Jurkat, Clone E6-1 (cell line): ENCODE data around the gene FAM222A.

Experiments
- DNase-seq: peaks from one replicate; pipeline ENCODE4 v3.0.0-alpha.2; 2011; ENCODE audit warnings: low read depth, low spot score
- H3K4me3 ChIP-seq: 2 replicates; pipeline ENCODE4 v1.5.1; 2011; ENCODE audit warnings: mild to moderate bottlenecking, low read length, control low read depth, moderate library complexity

The FAM222A gene

GRCh38 chr12:109765446-109765810, 51.8 kb downstream of the FAM222A start:
- no peak overlapping the region for H3K4me3 ChIP-seq
- no peak for DNase-seq

DNA sequence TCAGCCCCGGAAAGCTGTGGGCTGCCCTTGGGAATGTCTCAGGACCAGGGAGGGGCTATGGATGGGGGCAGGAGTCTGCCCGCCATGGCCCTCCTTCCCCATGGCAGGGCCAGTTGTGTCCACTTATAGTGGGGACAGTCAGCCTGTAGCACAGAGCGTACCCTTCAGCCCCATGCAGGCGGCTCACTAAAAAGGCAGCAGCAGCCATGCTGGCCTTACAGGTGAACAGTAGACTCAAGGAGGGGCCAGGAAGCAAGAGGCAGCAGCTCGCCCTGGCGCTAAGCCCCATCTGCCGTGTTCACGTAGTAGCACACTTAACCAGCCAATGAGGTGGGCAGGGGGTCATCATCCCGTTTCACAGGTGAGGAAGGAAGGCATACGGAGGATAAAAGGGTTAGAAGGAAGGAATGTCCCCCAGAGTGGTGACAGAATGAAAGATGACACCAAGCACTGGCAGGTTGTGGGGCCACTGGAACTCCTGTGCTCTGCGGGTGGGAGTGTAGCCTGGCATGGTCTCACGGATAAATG, 52.7 kb downstream of the FAM222A start:
- H3K4me3 ChIP-seq: no peak overlapping the region
- DNase-seq: no peak

DNA sequence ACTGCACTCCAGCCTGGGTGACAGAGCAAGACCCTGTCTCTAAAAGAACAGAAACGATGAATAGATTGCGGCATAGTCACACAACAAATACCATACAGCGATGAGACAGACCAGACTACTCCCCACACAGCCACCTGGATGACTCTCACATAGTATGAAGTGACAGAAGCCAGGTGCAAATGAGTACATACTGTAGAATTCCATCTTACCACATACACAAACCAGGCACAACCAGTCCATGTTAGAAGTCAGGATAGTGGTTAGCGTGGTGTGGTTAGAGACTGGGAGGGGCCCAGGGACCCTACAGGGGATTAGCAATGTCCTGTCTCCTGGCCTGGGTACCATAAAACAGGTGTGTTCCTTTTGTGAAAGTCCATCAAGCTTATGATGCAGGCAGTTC, 53.8 kb downstream of the FAM222A start:
- H3K4me3 ChIP-seq: no peak overlapping the region
- DNase-seq: peak; percentile 63

GRCh38 chr12:109767991-109768900, 54.6 kb downstream of the FAM222A start:
- DNase-seq: no peak
- no peak overlapping the region for H3K4me3 ChIP-seq

DNA sequence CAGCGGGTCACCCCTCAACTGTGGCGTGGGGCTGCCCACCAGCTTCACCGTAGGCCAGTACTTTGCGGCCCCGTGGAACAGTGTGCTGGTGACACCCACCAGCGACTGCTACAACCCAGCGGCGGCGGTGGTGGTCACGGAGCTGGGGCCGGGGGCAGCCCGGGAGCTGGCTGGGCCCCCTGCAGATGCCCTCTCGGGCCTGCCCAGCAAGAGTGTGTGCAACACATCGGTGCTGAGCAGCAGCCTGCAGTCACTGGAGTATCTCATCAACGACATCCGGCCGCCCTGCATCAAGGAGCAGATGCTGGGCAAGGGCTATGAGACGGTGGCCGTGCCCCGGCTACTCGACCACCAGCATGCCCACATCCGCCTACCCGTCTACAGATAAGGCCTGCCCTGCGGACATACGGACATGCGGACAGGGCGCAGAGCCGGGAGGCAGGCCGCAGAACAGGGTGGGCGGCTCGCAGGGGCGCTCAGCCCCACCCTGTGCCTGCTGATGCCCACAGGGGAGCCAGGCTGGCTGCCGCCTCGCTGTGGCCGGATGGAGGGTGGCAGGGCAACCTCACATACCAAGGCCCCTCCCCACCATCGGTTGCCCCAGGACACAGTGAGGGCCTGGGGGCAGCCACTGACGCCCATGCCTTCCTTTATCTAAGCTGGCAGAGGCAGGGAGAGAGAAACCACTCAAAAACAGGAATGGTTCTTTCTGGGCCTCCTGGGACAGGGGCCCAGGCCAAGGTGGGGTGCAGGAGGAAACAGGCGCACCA, 55.5 kb downstream of the FAM222A start:
- no peak for DNase-seq
- H3K4me3 ChIP-seq: no peak overlapping the region

- no peak overlapping the region for H3K4me3 ChIP-seq
- no peak for DNase-seq
Measured at GRCh38 chr12:109770104-109770860, 56.7 kb downstream of the FAM222A start.

- H3K4me3 ChIP-seq: no peak overlapping the region
- no peak for DNase-seq
Measured at GRCh38 chr12:109770861-109771670, 57.4 kb downstream of the FAM222A start.

DNA sequence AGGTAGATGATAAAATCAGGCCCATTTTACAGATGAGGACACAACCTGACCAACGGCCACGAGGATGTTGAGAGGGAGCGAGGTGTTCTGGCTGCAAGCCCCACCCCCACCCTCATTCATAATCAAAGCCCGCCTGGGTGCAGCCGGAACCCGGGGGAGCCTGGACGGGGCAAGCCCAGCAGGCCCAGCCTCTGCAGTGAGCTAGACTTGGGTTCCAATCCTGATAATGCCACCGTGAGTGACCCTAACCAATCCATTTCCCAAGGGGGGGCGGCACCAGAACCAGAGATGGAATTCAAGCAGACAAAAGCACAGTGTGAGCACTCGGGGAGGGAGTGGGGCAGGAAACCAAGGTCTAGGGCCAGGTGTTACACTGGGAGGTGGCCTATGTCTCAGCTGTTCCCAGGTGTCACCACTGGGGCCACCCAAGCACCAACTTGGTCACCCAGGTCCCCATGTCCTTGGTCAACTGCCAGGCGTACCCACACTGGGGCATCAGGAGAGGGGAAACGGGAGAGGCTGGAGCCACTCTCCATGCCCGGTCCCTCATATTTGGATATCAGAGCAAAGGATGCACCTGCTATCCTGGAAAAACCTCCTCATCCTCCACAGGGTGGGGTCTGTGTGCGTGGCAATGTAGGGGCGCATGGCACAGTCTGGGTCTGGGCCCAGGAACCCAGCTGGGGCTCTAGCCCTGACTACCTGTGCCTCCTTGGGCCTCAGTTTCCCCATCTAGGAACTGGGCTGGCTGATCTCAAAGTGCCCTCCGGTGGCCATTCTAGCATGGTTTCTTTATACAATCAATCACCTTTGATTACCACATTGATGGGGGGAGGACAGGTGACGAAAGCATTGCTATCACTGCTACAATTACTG, 58.4 kb downstream of the FAM222A start:
- DNase-seq: no peak

GRCh38 chr12:109772622-109773321, 59.1 kb downstream of the FAM222A start:
- no peak for DNase-seq
- H3K4me3 ChIP-seq: no peak overlapping the region

More for the DNA sequence above, 58.4 kb downstream of the FAM222A start:
- H3K4me3 ChIP-seq: no peak overlapping the region

DNA sequence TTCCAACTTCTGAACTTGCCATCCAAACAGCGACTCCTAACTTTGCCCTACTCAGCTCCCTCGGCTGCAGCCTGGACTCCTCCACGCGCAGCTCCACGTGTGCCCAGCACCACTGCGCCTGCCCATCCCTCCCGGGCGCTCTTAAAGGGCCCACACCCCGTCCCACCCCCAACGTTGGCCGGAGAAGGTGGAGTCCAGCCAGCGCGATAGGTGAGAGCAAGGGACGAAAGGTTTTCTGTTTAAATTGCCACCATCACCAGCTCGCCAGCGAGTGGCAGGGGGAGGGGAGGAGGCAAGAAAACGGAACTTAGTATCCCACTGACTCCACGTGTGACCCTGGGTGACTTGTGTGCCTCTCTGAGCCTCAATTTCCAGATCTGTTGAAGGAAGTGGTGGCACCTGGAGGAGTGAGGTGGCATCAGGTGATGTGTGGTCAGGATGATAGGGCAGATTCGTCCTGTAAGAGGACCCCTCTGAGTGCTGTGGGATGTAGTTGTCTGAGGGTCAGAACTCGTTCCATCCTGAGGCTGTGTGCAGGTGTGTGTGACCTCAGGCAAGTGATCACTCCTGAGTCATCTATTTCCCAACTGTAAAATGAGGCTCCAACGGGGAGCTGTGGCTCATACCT, 59.9 kb downstream of the FAM222A start:
- H3K4me3 ChIP-seq: no peak overlapping the region
- DNase-seq: peak; percentile 49

DNA sequence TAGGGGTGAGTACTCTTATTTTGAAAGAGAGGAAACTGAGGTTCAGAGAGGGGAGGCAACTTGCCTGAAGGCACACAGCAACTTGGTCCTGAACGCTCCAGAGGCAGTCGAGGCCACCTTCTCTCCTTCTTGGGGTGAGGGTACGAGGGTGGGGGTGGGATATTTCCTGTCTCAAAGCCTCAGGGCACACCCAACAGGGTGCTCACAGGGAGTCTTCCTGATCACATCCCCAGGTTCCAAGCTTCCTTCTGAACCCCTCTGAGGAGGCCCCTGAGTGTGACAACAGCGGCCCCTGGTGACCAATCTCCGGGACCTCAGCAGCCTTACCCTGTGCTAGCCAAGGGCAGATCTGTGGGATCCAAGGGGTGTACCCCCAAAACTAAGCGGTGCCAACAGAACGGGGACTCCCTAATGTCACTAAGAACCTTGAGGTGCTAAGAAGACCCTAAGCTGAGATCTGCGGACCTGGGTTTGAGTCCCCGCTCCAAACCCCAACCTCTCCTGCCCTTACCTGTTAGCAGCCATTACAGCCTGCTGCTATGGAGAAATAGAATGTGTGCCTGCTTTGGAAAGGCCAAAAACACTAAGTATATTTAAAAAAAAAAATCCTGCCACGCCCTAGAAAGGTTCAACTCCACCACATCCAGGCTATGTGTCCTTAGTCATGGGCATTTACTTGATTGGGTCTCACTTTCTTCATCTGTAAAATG, 61.7 kb downstream of the FAM222A start:
- peak; percentile 50 for DNase-seq
- H3K4me3 ChIP-seq: no peak overlapping the region

DNA sequence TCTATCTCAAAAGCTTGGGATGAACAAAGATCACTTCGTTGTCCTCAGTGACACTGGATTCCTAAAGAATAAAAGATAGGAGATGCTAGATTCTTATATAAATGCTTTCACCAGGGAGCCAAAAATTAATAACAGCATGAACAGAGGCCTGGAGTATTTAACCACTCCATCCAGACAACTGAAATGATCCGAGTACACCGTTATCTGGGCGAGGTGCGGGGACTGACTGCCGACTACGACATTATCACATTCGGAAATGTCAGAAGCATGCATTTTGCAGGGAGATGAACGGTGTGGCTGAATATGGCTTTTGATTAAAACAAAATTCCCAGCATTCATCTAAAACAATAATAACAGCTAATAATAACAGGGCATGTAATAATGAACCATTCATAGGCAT, 63.0 kb downstream of the FAM222A start:
- DNase-seq: no peak
- no peak overlapping the region for H3K4me3 ChIP-seq

DNA sequence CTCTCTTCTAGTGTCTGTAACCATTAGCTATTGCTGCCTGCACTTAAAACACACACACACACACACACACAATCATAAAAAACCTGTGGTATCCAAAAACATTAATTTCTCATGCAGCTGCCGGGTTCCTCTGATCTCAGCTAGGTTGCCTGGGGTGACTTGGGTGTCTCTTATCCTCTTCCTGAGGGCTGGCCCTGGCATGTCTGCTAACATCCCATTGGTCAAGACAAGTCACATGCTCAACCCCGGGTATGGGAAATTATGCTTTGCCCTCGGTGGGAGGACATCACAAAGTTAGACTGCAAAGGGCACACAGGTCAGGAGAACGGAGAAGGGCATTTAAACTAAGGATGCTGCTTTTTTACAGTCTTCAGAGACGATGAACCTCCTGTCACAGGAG, 63.9 kb downstream of the FAM222A start:
- DNase-seq: peak; percentile 91
- peak overlapping the region; percentile 28 for H3K4me3 ChIP-seq

- no peak for DNase-seq
- H3K4me3 ChIP-seq: no peak overlapping the region
Measured at GRCh38 chr12:109778684-109779083, 65.1 kb downstream of the FAM222A start.

DNA sequence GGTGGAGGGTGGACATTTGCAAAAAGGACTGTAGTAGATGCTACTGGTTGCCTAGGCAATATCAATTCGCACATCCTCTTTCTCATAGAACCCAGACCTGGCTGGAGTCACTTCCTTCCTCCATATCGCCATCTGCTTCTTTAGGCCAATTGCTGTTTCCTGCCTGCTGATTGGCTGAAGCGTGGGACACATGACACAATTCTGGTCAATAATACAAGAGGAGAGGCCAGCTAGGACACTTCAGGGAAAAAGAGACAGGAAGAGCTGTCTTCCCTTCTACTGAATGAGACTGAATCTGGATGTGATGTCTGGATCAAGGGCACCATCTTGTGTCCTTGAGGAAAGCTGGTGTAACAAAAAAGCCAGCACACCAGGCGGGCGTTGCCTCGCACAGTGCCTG, 65.8 kb downstream of the FAM222A start:
- H3K4me3 ChIP-seq: no peak overlapping the region
- no peak for DNase-seq

- DNase-seq: no peak
Measured at GRCh38 chr12:109781668-109782325, 68.2 kb downstream of the FAM222A start.

More at GRCh38 chr12:109781668-109782325, 68.2 kb downstream of the FAM222A start:
- no peak overlapping the region for H3K4me3 ChIP-seq
